NB4 (cell line): ENCODE results near the gene TIFAB.

Experiments
- DNase-seq: peaks from one replicate; pipeline ENCODE4 v3.0.0; 2010; ENCODE audit warnings: low read depth
- H3K4me3 ChIP-seq: one replicate; pipeline ENCODE4 v1.5.1; 2011; ENCODE audit warnings: mild to moderate bottlenecking, low read depth, low read length, moderate library complexity
- MYC ChIP-seq: IDR thresholded peaks from 2 replicates; pipeline ENCODE4 v1.6.1; 2011; ENCODE audit warnings: low read depth, low read length
- POLR2A ChIP-seq: IDR thresholded peaks from 2 replicates; pipeline ENCODE4 v1.6.1; 2011; ENCODE audit warnings: mild to moderate bottlenecking; ENCODE audit not compliant: insufficient read length; ENCODE audit errors: extremely low read depth
- TF ChIP-seq, protein P1 (sequence below): IDR thresholded peaks from one replicate; pipeline ENCODE4 v1.5.1; 2012; ENCODE audit warnings: low read depth, low read length
- TF ChIP-seq, protein P2 (sequence below): IDR thresholded peaks from 2 replicates; pipeline ENCODE4 v1.6.1; 2011; ENCODE audit warnings: low read depth, low read length

Gene TIFAB

GRCh38 chr5:135448071-135448739, 3.9 kb downstream of the TIFAB start:
- DNase-seq, result peak; percentile 44
- no peak overlapping the region for H3K4me3 ChIP-seq
- TF ChIP-seq, protein P1, sequence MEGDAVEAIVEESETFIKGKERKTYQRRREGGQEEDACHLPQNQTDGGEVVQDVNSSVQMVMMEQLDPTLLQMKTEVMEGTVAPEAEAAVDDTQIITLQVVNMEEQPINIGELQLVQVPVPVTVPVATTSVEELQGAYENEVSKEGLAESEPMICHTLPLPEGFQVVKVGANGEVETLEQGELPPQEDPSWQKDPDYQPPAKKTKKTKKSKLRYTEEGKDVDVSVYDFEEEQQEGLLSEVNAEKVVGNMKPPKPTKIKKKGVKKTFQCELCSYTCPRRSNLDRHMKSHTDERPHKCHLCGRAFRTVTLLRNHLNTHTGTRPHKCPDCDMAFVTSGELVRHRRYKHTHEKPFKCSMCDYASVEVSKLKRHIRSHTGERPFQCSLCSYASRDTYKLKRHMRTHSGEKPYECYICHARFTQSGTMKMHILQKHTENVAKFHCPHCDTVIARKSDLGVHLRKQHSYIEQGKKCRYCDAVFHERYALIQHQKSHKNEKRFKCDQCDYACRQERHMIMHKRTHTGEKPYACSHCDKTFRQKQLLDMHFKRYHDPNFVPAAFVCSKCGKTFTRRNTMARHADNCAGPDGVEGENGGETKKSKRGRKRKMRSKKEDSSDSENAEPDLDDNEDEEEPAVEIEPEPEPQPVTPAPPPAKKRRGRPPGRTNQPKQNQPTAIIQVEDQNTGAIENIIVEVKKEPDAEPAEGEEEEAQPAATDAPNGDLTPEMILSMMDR, result no peak

DNA sequence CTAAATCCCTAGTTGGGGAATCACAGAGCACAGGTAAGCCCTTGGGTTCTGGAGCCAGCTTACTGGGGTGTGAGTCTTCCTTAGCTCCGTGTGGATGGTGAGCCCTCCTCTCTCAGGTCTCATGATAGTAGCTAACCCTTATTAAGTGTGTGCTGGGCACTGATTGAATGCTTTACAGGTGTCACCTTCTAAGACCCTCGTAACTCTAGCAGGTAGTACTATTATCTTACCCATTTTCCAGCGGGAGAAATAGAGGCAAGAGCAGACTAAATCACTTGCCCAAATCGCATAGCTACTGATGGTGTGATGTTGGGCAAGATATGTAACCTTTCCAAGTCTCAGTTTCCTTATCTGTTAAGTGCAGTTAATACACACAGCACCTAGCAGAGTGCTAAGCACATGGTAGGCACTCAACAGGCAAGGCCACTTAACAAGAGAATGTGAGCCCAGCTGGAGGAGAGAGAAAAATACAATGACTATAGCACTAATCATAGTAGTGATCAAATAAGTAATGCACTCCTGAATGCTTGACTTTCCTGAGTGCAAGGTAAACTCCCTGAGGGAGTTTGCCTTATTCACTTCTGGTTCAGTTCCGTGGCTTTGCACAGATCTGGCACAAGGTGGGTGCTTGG, 4.7 kb downstream of the TIFAB start, which contains the start of gene DCANP1:
DCANP1 (minus strand) TSS at position 51 of the 632 bp plus-strand sequence. CDS start 240 bp downstream, outside the sequence.
- TF ChIP-seq, protein P1, result no peak
- TF ChIP-seq MYC, result no peak
- no peak for TF ChIP-seq POLR2A
- TF ChIP-seq, protein P2, sequence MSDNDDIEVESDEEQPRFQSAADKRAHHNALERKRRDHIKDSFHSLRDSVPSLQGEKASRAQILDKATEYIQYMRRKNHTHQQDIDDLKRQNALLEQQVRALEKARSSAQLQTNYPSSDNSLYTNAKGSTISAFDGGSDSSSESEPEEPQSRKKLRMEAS, result no peak
- no peak within 1 kb of the TSS for H3K4me3 ChIP-seq
- DNase-seq, result no peak

- TF ChIP-seq, protein P1, result no peak
- TF ChIP-seq, protein P2, result no peak
- TF ChIP-seq POLR2A, result no peak
- TF ChIP-seq MYC, result no peak
- DNase-seq, result no peak
- H3K4me3 ChIP-seq, result no peak overlapping the region
These were observed 5.5 kb downstream of the TIFAB start for GRCh38 chr5:135446615-135447014.

DNA sequence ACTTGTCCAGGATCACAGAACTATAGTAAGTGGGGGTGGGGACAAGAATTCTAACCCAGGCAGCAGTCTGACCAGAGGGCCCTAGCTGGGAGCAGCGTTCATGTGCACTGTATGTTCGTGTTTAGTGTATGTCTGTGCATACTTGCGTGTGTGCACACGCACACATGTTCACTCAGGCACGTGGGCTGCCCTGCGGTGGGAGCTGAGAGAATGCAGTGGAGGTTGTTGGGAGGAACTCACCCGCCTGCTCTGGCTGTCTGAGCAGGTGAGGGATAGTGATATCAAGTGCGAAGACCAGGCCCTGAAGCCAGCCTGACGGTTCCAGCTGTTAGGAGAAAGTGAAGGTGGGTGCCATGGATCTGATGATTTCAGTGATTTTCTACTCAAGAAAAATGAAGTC, 5.9 kb downstream of the TIFAB start:
- DNase-seq, result no peak
- TF ChIP-seq, protein P1, result no peak
- no peak for TF ChIP-seq MYC
- no peak for TF ChIP-seq POLR2A
- TF ChIP-seq, protein P2, result no peak
- no peak overlapping the region for H3K4me3 ChIP-seq

DNA sequence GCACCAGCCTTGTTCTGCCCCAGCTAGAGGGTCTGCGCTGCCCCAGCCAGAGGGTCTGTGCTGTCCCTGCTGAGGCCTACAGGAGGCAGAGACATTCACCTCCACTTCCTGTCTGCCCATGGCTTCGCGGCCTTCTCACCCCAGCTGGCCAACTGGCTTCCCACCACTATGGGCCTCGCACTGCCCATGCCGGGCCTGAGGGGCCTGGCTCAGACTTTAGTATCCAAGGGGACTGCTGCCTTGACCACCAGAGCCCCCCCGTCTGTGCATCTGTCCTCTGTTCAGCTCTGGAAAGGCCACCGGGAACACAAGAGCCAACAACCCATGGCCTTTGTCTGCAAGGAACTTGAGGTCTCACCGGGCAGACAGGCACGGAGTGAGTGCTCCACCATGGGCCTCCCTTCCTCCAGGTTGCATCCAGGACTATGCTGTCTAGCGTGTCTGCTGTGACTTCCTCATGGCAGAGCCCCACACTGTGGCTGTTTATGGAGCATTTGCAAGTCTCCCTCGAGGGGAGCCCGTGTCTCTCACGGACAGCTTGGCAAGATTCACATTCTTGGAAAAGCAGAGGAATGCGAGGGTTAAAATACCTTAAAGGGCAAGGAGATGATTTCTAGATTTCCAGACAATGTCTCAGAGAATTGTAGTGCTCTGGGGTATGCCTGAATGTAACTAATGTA, 6.7 kb downstream of the TIFAB start:
- peak; percentile 57 for DNase-seq
- no peak overlapping the region for H3K4me3 ChIP-seq
- TF ChIP-seq MYC (no peak), POLR2A (no peak)
- TF ChIP-seq, protein P1, result no peak
- TF ChIP-seq, protein P2, result no peak
